Thoracic aorta (tissue), 2 donors: Measurements from ENCODE around the gene MLANA. TPM values are rescaled to one million over a fixed set of nuclear protein-coding genes. Genes with fewer than 3 reads are reported as not detected.

Experiments
- ATAC-seq: fragments of 150-250 bp; one replicate; pipeline ENCODE4 v1.8.0; 2017; ENCODE audit warnings: low read depth; ENCODE audit not compliant: insufficient number of reproducible peaks, low FRiP score
- DNase-seq: peaks from one replicate; pipeline ENCODE4 v3.0.0-alpha.2; 2020; ENCODE audit warnings: low spot score
- H3K27ac ChIP-seq, 2 donors: fragments of 200-600 bp; sonication (generic); 1 replicate in 1 of 2; 2 replicates in 1 of 2; pipeline ENCODE4 v1.5.1; 2016; ENCODE audit warnings: mild to moderate bottlenecking in 2 of 2, moderate library complexity in 2 of 2
- H3K27me3 ChIP-seq: fragments of 200-600 bp; sonication (generic); replicated peaks from 2 replicates; pipeline ENCODE4 v1.6.0; 2016; ENCODE audit warnings: mild to moderate bottlenecking; ENCODE audit not compliant: insufficient read depth
- H3K36me3 ChIP-seq: fragments of 200-600 bp; sonication (generic); one replicate; pipeline ENCODE4 v1.5.1; 2016
- H3K4me1 ChIP-seq, 2 donors: fragments of 200-600 bp; sonication (generic); 1 replicate in 1 of 2; 2 replicates in 1 of 2; pipeline versions ENCODE4 v1.5.1 to v1.6.0; 2016; ENCODE audit warnings: low read depth in 2 of 2, mild to moderate bottlenecking in 1 of 2; ENCODE audit not compliant: control insufficient read depth in 1 of 2
- H3K4me3 ChIP-seq: fragments of 200-600 bp; sonication (generic); 2 replicates; pipeline ENCODE4 v1.5.1; 2016; ENCODE audit warnings: mild to moderate bottlenecking
- H3K9me3 ChIP-seq: fragments of 200-600 bp; sonication (generic); 2 replicates; pipeline ENCODE4 v1.5.1; 2016
- total RNA-seq, 2 donors: library from RNA; depleted of rRNA; stranded (reverse); fragments of >200 nt; gene quantifications; one replicate each; pipeline versions ENCODE4 v1.1.0 to v1.2.3, GENCODE V29; 2016
- TF ChIP-seq, protein P1 (sequence below): fragments of 200-600 bp; sonication (generic); IDR thresholded peaks from one replicate; pipeline ENCODE4 v1.5.1; 2019; ENCODE audit warnings: antibody characterized with exemption

The MLANA gene
- total RNA-seq, 2 donors from 2014 or later: not detected

DNA sequence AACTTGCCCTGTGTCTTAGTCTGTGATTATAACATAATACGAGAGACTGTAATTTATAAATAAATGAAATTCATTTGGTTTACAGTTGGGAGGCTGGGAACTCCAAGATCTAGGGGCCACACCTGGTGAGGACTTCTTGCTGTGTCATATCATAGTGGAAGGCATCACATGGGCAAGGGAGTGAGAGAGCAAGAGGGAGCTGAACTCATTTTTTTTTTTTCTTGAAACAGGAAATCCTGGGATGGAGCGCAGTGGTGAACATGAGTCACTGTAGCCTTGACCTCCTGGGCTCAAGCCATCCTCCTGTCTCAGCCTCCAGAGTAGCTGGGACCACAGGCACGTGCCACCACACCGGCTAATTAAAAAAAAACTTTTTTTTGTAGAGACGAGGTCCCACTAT lies 7.2 kb downstream of the MLANA start:
- DNase-seq (no peak), ATAC-seq (no peak)
- Histone ChIP-seq H3K27me3 (no peaks in the 10 kb centered on the region), H3K27ac (no peak overlapping the region), H3K4me1 (no peaks in the 10 kb centered on the region), H3K9me3 (no peaks in the 10 kb centered on the region), H3K4me3 (no peak overlapping the region), H3K36me3 (no peaks in the 10 kb centered on the region)
- TF ChIP-seq, protein P1, sequence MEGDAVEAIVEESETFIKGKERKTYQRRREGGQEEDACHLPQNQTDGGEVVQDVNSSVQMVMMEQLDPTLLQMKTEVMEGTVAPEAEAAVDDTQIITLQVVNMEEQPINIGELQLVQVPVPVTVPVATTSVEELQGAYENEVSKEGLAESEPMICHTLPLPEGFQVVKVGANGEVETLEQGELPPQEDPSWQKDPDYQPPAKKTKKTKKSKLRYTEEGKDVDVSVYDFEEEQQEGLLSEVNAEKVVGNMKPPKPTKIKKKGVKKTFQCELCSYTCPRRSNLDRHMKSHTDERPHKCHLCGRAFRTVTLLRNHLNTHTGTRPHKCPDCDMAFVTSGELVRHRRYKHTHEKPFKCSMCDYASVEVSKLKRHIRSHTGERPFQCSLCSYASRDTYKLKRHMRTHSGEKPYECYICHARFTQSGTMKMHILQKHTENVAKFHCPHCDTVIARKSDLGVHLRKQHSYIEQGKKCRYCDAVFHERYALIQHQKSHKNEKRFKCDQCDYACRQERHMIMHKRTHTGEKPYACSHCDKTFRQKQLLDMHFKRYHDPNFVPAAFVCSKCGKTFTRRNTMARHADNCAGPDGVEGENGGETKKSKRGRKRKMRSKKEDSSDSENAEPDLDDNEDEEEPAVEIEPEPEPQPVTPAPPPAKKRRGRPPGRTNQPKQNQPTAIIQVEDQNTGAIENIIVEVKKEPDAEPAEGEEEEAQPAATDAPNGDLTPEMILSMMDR: no peak

DNA sequence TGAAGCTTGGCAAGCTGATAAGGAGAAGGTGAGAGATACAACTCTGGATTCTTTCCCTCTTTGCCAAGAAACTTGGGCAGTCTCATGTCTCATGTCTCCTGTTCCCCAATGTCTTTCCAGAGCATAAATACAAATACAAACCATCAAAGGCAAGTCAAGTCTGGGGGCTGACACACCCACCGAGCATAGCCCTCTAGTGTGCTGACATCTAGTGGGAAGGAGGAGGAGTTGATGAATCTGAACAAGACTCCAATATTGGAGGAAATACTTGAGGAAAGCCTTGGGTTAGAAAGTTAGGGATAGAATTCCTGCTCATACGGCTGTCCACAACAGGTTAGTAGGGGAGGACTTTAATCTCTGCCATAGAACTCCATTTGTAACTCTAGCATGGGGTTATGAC lies 8.6 kb downstream of the MLANA start:
- Histone ChIP-seq H3K36me3 (peaks cover 5% of the 10 kb centered on the region), H3K27me3 (no peaks in the 10 kb centered on the region), H3K27ac (no peak overlapping the region), H3K4me1 (no peaks in the 10 kb centered on the region), H3K4me3 (no peak overlapping the region), H3K9me3 (no peaks in the 10 kb centered on the region)
- no peak for ATAC-seq
- no peak for DNase-seq
- TF ChIP-seq, protein P1: no peak

DNA sequence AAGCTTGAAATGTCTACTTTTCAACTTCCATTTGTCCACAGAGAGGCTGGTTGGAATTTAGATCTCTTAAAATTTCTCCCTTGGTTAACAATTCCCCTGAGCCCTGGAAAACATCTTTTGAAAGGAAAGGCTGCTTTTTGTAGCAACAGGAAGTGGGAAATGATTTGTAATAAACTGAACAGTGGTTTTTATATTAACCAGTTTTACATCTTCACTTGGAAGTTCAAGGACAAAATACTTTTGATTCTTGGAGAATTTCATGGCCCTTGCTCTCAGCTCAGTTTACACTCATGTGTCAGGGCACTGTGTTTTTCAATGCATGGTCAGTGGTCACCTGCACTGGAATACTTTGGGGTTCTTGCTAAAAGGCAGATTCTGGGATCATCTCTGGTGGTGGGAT lies 9.9 kb downstream of the MLANA start:
- peaks cover 10% of the 10 kb centered on the region for H3K36me3 ChIP-seq
- no peak for ATAC-seq

DNA sequence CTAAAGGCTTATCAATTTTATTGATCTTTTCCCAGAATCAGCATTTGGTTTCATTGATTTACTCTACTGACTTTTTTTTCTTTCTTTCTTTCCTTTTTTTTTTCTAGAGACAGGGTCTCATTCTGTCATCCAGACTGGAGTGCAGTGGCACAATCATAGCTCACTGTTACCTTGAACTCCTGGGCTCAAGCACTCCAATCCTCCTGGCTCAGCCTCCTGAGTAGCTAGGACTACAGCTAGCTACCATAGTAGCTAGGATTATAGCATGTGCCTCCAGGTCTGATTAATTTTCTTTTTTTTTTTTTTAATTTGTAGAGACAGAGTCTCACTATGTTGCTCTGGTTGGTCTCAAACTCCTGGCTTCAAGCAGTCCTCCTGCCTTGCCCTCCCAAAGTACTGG lies 11.7 kb downstream of the MLANA start:
- Histone ChIP-seq H3K9me3 (no peaks in the 10 kb centered on the region), H3K27ac (no peak overlapping the region), H3K4me3 (no peak overlapping the region), H3K36me3 (peaks cover 10% of the 10 kb centered on the region), H3K27me3 (no peaks in the 10 kb centered on the region), H3K4me1 (no peaks in the 10 kb centered on the region)
- TF ChIP-seq, protein P1: no peak
- ATAC-seq: no peak
- no peak for DNase-seq

More for the DNA sequence above, 9.9 kb downstream of the MLANA start:
- H3K27ac ChIP-seq: no peak overlapping the region
- no peaks in the 10 kb centered on the region for H3K27me3 ChIP-seq
- H3K9me3 ChIP-seq: no peaks in the 10 kb centered on the region
- H3K4me3 ChIP-seq: no peak overlapping the region
- no peak for DNase-seq
- no peaks in the 10 kb centered on the region for H3K4me1 ChIP-seq
- TF ChIP-seq, protein P1: no peak

DNA sequence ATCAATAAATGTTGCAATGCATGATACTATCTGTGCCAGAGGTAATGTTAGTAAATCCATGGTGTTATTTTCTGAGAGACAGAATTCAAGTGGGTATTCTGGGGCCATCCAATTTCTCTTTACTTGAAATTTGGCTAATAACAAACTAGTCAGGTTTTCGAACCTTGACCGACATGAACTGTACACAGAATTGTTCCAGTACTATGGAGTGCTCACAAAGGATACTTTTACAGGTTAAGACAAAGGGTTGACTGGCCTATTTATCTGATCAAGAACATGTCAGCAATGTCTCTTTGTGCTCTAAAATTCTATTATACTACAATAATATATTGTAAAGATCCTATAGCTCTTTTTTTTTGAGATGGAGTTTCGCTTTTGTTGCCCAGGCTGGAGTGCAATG lies 18.2 kb downstream of the MLANA start:
- DNase-seq (no peak), ATAC-seq (no peak)
- Histone ChIP-seq H3K27ac (no peak overlapping the region), H3K4me1 (no peaks in the 10 kb centered on the region), H3K36me3 (peaks cover 7% of the 10 kb centered on the region), H3K9me3 (no peaks in the 10 kb centered on the region), H3K4me3 (no peak overlapping the region), H3K27me3 (no peaks in the 10 kb centered on the region)
- TF ChIP-seq, protein P1: no peak
